HG02943 (cell line): ENCODE data around the gene A2M.

Experiments
- ATAC-seq: cut with Tn5 transposase; IDR thresholded peaks from one replicate; pipeline ENCODE4 v1.9.1; 2021; ENCODE audit warnings: mild to moderate bottlenecking, low read depth, moderate library complexity; ENCODE audit not compliant: unreplicated experiment

Gene A2M

GRCh38 chr12:9075138-9075535 lies 40.6 kb downstream of the A2M start:
- ATAC-seq: no peak

- no peak for ATAC-seq
Measured at GRCh38 chr12:9074484-9075137, 41.1 kb downstream of the A2M start.

- ATAC-seq: no peak
Measured at GRCh38 chr12:9073076-9073475, 42.6 kb downstream of the A2M start.

- no peak for ATAC-seq
Measured at GRCh38 chr12:9072481-9073038, 43.2 kb downstream of the A2M start.

- ATAC-seq: no peak
Measured at GRCh38 chr12:9071969-9072368, 43.8 kb downstream of the A2M start.

- ATAC-seq: no peak
Measured at GRCh38 chr12:9071518-9071917, 44.2 kb downstream of the A2M start.

- no peak for ATAC-seq
Measured at GRCh38 chr12:9070351-9070750, 45.4 kb downstream of the A2M start.

- ATAC-seq: no peak
Measured at GRCh38 chr12:9068600-9068999, 47.1 kb downstream of the A2M start.

GRCh38 chr12:9068086-9068485 lies 47.6 kb downstream of the A2M start:
- ATAC-seq: no peak

GRCh38 chr12:9066755-9067423 lies 48.8 kb downstream of the A2M start:
- no peak for ATAC-seq

GRCh38 chr12:9066183-9066623 lies 49.5 kb downstream of the A2M start:
- ATAC-seq: no peak

GRCh38 chr12:9065607-9065856 lies 50.2 kb downstream of the A2M start:
- ATAC-seq: no peak

- no peak for ATAC-seq
Measured at GRCh38 chr12:9064815-9065606, 50.7 kb downstream of the A2M start.

GRCh38 chr12:9064201-9064814 lies 51.4 kb downstream of the A2M start:
- ATAC-seq: no peak

- ATAC-seq: no peak
Measured at GRCh38 chr12:9052610-9053009, 63.1 kb downstream of the A2M start.

GRCh38 chr12:9051158-9051550 lies 64.6 kb downstream of the A2M start:
- no peak for ATAC-seq

GRCh38 chr12:9050521-9051157 lies 65.1 kb downstream of the A2M start:
- ATAC-seq: no peak

- no peak for ATAC-seq
Measured at GRCh38 chr12:9049520-9050133, 66.1 kb downstream of the A2M start.

- no peak for ATAC-seq
Measured at GRCh38 chr12:9048930-9049329, 66.8 kb downstream of the A2M start.

- ATAC-seq: no peak
Measured at GRCh38 chr12:9047105-9047504, 68.6 kb downstream of the A2M start.
